Skeletal muscle satellite cell (primary cell): ENCODE data around the gene PPP1CA.
"Not testable (repeated sequence)": the region's sequence is repeated elsewhere in the genome, so short reads cannot be mapped to it uniquely, and the experiment has no call there.

Experiments
- H3K27me3 ChIP-seq: 2 replicates; pipeline ENCODE4 v1.7.0; 2013; ENCODE audit warnings: low read length; ENCODE audit not compliant: control insufficient read depth, insufficient read depth
- H3K36me3 ChIP-seq: 2 replicates; pipeline ENCODE4 v1.7.0; 2013; ENCODE audit warnings: mild to moderate bottlenecking, control low read depth, low read length; ENCODE audit not compliant: insufficient read depth
- H3K4me1 ChIP-seq: 2 replicates; pipeline ENCODE4 v1.7.0; 2013; ENCODE audit warnings: low read length; ENCODE audit not compliant: control insufficient read depth, insufficient read depth
- H3K4me2 ChIP-seq: 2 replicates; pipeline ENCODE4 v1.7.0; 2013; ENCODE audit warnings: mild to moderate bottlenecking, low read length
- H3K4me3 ChIP-seq: 2 replicates; pipeline ENCODE4 v1.7.0; 2013; ENCODE audit warnings: low read length
- H3K9ac ChIP-seq: 2 replicates; pipeline ENCODE4 v1.7.0; 2013; ENCODE audit warnings: mild to moderate bottlenecking, low read depth, low read length, moderate library complexity
- H3K9me3 ChIP-seq: replicated peaks from 2 replicates; pipeline ENCODE4 v1.7.0; 2013; ENCODE audit warnings: mild to moderate bottlenecking, control low read depth, low read length

The PPP1CA gene

GRCh38 chr11:67432655-67433349 is 31.1 kb upstream of the PPP1CA start:
- Histone ChIP-seq H3K4me3 (no peak overlapping the region), H3K36me3 (peaks cover 50% of the 10 kb centered on the region), H3K4me1 (peaks cover 11% of the 10 kb centered on the region), H3K9me3 (no peaks in the 10 kb centered on the region), H3K4me2 (no peak overlapping the region), H3K27me3 (no peaks in the 10 kb centered on the region), H3K9ac (no peak overlapping the region)

GRCh38 chr11:67431346-67432249 is 29.9 kb upstream of the PPP1CA start:
- Histone ChIP-seq H3K4me2 (no peak overlapping the region), H3K36me3 (peaks cover 42% of the 10 kb centered on the region), H3K27me3 (no peaks in the 10 kb centered on the region), H3K9ac (no peak overlapping the region), H3K9me3 (no peaks in the 10 kb centered on the region), H3K4me3 (no peak overlapping the region), H3K4me1 (peaks cover 15% of the 10 kb centered on the region)

GRCh38 chr11:67429722-67430121 is 28.1 kb upstream of the PPP1CA start:
- Histone ChIP-seq H3K9me3 (no peaks in the 10 kb centered on the region), H3K4me3 (no peak overlapping the region), H3K27me3 (no peaks in the 10 kb centered on the region), H3K4me1 (peaks cover 11% of the 10 kb centered on the region), H3K9ac (no peak overlapping the region), H3K36me3 (peaks cover 31% of the 10 kb centered on the region), H3K4me2 (peak overlapping the region; percentile 92)

GRCh38 chr11:67429038-67429668 is 27.5 kb upstream of the PPP1CA start:
- peaks cover 11% of the 10 kb centered on the region for H3K4me1 ChIP-seq

GRCh38 chr11:67428052-67429001 is 26.7 kb upstream of the PPP1CA start, which contains the start of gene RPS6KB2:
RPS6KB2 (plus strand) TSS chr11:67428494; CDS start chr11:67428546, 52 bp downstream.
- H3K9ac ChIP-seq, result peak within 1 kb of the TSS; percentile 94

More at GRCh38 chr11:67429038-67429668, 27.5 kb upstream of the PPP1CA start:
- Histone ChIP-seq H3K9ac (peak overlapping the region; percentile 94), H3K27me3 (no peaks in the 10 kb centered on the region), H3K4me3 (peak overlapping the region; percentile 96), H3K36me3 (peaks cover 25% of the 10 kb centered on the region), H3K4me2 (peak overlapping the region; percentile 92), H3K9me3 (no peaks in the 10 kb centered on the region)

GRCh38 chr11:67427364-67427859 is 25.8 kb upstream of the PPP1CA start:
- peaks cover 11% of the 10 kb centered on the region for H3K36me3 ChIP-seq
- H3K9me3 ChIP-seq, H3K27me3 ChIP-seq: not testable (repeated sequence)
- peak overlapping the region; percentile 94 for H3K9ac ChIP-seq
- H3K4me1 ChIP-seq, result peaks cover 11% of the 10 kb centered on the region
- peak overlapping the region; percentile 92 for H3K4me2 ChIP-seq
- H3K4me3 ChIP-seq, result peak overlapping the region; percentile 96

More at GRCh38 chr11:67428052-67429001, 26.7 kb upstream of the PPP1CA start, which contains the start of gene RPS6KB2:
- peak within 1 kb of the TSS; percentile 92 for H3K4me2 ChIP-seq
- no peaks in the 10 kb centered on the region for H3K9me3 ChIP-seq
- peak within 1 kb of the TSS; percentile 96 for H3K4me3 ChIP-seq
- peaks cover 17% of the 10 kb centered on the region for H3K36me3 ChIP-seq
- H3K4me1 ChIP-seq, result peaks cover 11% of the 10 kb centered on the region
- no peaks in the 10 kb centered on the region for H3K27me3 ChIP-seq

- Histone ChIP-seq H3K36me3 (no peaks in the 10 kb centered on the region), H3K4me2 (no peak overlapping the region), H3K9ac (no peak overlapping the region), H3K9me3 (no peaks in the 10 kb centered on the region), H3K4me3 (no peak overlapping the region), H3K4me1 (peaks cover 17% of the 10 kb centered on the region), H3K27me3 (no peaks in the 10 kb centered on the region)
These were observed 22.4 kb upstream of the PPP1CA start for GRCh38 chr11:67423891-67424613.

- Histone ChIP-seq H3K4me2 (no peak overlapping the region), H3K9me3 (no peaks in the 10 kb centered on the region), H3K9ac (no peak overlapping the region), H3K4me1 (peaks cover 21% of the 10 kb centered on the region), H3K36me3 (no peaks in the 10 kb centered on the region), H3K27me3 (no peaks in the 10 kb centered on the region), H3K4me3 (no peak overlapping the region)
These were observed 21.8 kb upstream of the PPP1CA start for GRCh38 chr11:67423466-67423865.

- Histone ChIP-seq H3K4me3 (no peak overlapping the region), H3K9ac (no peak overlapping the region), H3K9me3 (no peaks in the 10 kb centered on the region), H3K4me2 (no peak overlapping the region), H3K36me3 (no peaks in the 10 kb centered on the region), H3K27me3 (no peaks in the 10 kb centered on the region), H3K4me1 (peaks cover 26% of the 10 kb centered on the region)
These were observed 21.2 kb upstream of the PPP1CA start for GRCh38 chr11:67422891-67423290.

GRCh38 chr11:67421430-67422031 is 19.9 kb upstream of the PPP1CA start:
- no peaks in the 10 kb centered on the region for H3K36me3 ChIP-seq
- H3K4me1 ChIP-seq, result peaks cover 30% of the 10 kb centered on the region
- H3K4me2 ChIP-seq, result peak overlapping the region; percentile 99
- no peaks in the 10 kb centered on the region for H3K9me3 ChIP-seq
- H3K4me3 ChIP-seq, result peak overlapping the region; percentile 79
- H3K9ac ChIP-seq, result no peak overlapping the region
- no peaks in the 10 kb centered on the region for H3K27me3 ChIP-seq
